HUES48 (cell line): ENCODE data around the gene FNDC3B.

Experiments used
- H3K27ac ChIP-seq: one replicate; pipeline ENCODE4 v1.7.0; 2013; ENCODE audit warnings: low read depth, low read length, inconsistent platforms
- H3K27me3 ChIP-seq: 2 replicates; pipeline ENCODE4 v1.6.1; 2013; ENCODE audit warnings: mild to moderate bottlenecking, low read length; ENCODE audit not compliant: control insufficient read depth, insufficient read depth
- H3K36me3 ChIP-seq: 2 replicates; pipeline ENCODE4 v1.6.1; 2013; ENCODE audit warnings: low read length; ENCODE audit not compliant: control insufficient read depth, insufficient read depth
- H3K4me1 ChIP-seq: 2 replicates; pipeline ENCODE4 v1.6.1; 2013; ENCODE audit warnings: mild to moderate bottlenecking, low read length; ENCODE audit not compliant: control insufficient read depth, insufficient read depth
- H3K4me3 ChIP-seq: 2 replicates; pipeline ENCODE4 v1.5.1; 2013; ENCODE audit warnings: mild to moderate bottlenecking, low read depth, low read length
- H3K9ac ChIP-seq: 2 replicates; pipeline ENCODE4 v1.6.1; 2013; ENCODE audit warnings: mild to moderate bottlenecking, low read depth, low read length, moderate library complexity
- H3K9me3 ChIP-seq: 2 replicates; pipeline ENCODE4 v1.6.1; 2013; ENCODE audit warnings: low read length; ENCODE audit not compliant: control insufficient read depth, insufficient read depth

The FNDC3B gene

DNA sequence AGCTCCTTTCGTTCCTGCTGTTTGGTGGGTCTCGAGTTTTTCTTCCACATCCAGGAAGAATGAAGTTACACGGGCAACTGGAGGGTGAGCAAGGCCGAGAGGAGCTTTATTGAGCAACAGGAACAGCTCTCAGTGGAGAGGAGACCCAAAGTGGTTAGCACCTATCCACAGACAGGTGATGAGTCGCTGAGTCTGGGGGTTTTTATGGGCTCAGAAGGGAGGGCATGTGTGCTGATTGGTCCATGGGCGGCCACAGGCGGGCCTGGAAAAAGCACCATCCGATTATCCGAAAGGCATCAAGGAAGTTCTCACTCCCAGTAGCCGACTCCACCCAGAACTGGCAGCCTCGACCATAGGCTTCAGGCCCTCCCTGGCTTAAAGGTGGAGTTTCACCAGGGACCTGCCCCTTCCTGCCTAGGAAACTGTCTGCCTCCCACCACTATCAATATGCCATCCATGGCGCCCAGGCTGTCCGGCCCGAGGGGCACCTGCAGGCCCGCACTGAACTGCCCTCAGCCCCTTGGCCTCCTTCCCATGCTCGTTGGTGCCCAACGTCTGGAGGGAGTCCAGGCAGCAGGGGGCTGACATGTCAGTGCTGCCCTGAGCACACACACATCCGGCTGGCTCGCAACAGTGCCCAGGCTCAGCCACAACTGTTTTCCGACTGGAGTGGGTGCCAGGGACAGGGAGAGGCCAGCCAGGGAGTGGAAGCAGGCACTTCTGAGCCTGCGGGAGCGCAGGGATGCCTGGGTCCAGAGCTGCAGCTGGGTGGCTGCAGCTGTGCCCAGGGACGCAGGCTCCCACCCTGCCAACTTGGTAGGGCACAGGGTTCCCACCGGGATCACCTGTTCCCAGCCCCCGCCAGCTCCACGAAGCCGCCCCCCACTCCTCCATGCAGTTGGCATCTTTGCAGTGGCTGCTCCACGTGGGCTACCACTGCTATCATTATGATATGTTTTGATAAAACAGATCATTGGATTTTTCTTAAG lies 170.2 kb downstream of the FNDC3B start:
- peaks cover 23% of the 10 kb centered on the region for H3K4me1 ChIP-seq
- H3K27me3 ChIP-seq: no peaks in the 10 kb centered on the region
- no peak overlapping the region for H3K9ac ChIP-seq
- H3K27ac ChIP-seq: no peak overlapping the region
- H3K4me3 ChIP-seq: no peak overlapping the region
- H3K9me3 ChIP-seq: 0 out of 2 replicates have a peak, but pooled peaks cover 6% of the 10 kb centered on the region
- peaks cover 5% of the 10 kb centered on the region; the same call in 1 of the 2 replicates for H3K36me3 ChIP-seq

DNA sequence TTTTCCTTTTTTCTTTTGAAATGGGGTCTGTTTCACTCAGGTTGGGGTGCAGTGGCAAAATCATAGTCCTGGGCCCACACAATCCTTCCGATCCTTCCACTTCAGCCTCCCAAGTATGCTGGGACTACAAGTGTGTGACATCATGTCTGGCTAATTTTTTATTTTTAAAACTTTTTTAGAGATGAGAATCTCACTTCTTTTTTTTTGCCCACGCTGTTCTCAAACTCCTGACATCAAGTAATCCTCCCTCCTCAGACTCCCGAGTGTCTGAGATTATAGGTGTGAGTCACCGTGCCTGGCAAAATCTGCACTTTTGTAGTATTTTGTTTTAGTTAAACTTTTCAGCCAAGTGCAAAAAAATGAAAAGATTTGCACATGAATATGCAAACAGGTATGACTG lies 171.0 kb downstream of the FNDC3B start:
- Histone ChIP-seq H3K9ac (no peak overlapping the region), H3K27ac (no peak overlapping the region), H3K9me3 (0 out of 2 replicates have a peak, but pooled peaks cover 2% of the 10 kb centered on the region), H3K27me3 (no peaks in the 10 kb centered on the region), H3K36me3 (peaks cover 4% of the 10 kb centered on the region; the same call in 1 of the 2 replicates), H3K4me3 (no peak overlapping the region), H3K4me1 (peaks cover 23% of the 10 kb centered on the region)

GRCh38 chr3:172211123-172211522 lies 171.7 kb downstream of the FNDC3B start:
- Histone ChIP-seq H3K27ac (no peak overlapping the region), H3K4me1 (peaks cover 23% of the 10 kb centered on the region), H3K4me3 (no peak overlapping the region), H3K27me3 (no peaks in the 10 kb centered on the region), H3K9ac (no peak overlapping the region), H3K36me3 (no peaks in the 10 kb centered on the region), H3K9me3 (no peaks in the 10 kb centered on the region)

- H3K4me1 ChIP-seq: peaks cover 43% of the 10 kb centered on the region
- H3K27ac ChIP-seq: no peak overlapping the region
- H3K27me3 ChIP-seq: no peaks in the 10 kb centered on the region
- no peaks in the 10 kb centered on the region for H3K36me3 ChIP-seq
- H3K4me3 ChIP-seq: no peak overlapping the region
- H3K9me3 ChIP-seq: no peaks in the 10 kb centered on the region
- no peak overlapping the region for H3K9ac ChIP-seq
These were observed 173.8 kb downstream of the FNDC3B start for GRCh38 chr3:172213200-172213599.

- peaks cover 45% of the 10 kb centered on the region for H3K4me1 ChIP-seq
- H3K27me3 ChIP-seq: no peaks in the 10 kb centered on the region
- no peak overlapping the region for H3K4me3 ChIP-seq
- H3K36me3 ChIP-seq: no peaks in the 10 kb centered on the region
- peak overlapping the region; percentile 28 for H3K27ac ChIP-seq
- H3K9me3 ChIP-seq: no peaks in the 10 kb centered on the region
- H3K9ac ChIP-seq: no peak overlapping the region
These were observed 174.5 kb downstream of the FNDC3B start for GRCh38 chr3:172213904-172214303.

DNA sequence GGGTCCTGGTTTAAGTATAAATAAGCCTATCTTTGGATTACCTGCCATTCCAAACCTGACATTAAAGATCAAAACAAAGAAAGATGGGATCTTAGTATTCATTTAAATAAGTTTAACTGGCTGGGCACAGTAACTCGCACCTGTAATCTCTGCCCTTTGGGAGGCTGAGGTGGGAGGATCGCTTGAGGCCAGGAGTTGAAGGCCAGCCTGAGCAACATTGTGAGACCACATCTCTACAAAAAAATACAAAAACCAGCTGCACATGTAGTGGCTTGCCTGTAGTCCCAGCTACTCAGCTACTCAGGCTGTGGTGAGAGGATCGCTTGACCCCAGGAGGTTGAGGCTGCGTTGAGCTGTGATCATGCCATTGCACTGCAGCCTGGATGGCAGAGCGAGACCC lies 176.9 kb downstream of the FNDC3B start:
- H3K9ac ChIP-seq: no peak overlapping the region
- no peak overlapping the region for H3K4me3 ChIP-seq
- H3K27me3 ChIP-seq: no peaks in the 10 kb centered on the region
- H3K27ac ChIP-seq: no peak overlapping the region
- no peaks in the 10 kb centered on the region for H3K36me3 ChIP-seq
- peaks cover 45% of the 10 kb centered on the region for H3K4me1 ChIP-seq
- no peaks in the 10 kb centered on the region for H3K9me3 ChIP-seq

GRCh38 chr3:172216911-172217310 lies 177.5 kb downstream of the FNDC3B start:
- H3K27ac ChIP-seq: peak overlapping the region; percentile 13
- H3K36me3 ChIP-seq: no peaks in the 10 kb centered on the region
- no peak overlapping the region for H3K4me3 ChIP-seq
- peaks cover 52% of the 10 kb centered on the region for H3K4me1 ChIP-seq
- no peaks in the 10 kb centered on the region for H3K9me3 ChIP-seq
- no peak overlapping the region for H3K9ac ChIP-seq
- H3K27me3 ChIP-seq: no peaks in the 10 kb centered on the region

DNA sequence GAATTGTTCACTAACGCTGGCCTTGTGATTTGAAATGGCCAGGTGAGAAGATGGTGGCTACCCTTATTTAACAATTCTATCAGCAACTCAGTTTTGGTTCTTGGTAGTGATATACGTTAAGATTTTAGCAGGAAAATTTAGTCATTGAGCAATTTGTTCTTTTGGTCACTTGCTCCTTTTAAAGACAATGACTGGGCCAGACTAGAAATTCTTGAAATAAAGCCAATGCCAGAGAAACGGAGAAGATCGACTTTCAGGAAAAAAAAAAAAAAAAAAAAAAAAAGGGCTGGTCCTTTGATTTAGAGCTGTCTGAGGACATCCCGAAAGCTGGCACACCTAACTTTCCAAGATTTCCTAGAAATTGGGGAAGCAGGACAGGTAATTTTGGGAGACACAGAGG lies 178.5 kb downstream of the FNDC3B start:
- H3K4me3 ChIP-seq: no peak overlapping the region
- H3K9me3 ChIP-seq: no peaks in the 10 kb centered on the region
- peaks cover 61% of the 10 kb centered on the region for H3K4me1 ChIP-seq
- no peaks in the 10 kb centered on the region for H3K36me3 ChIP-seq
- peak overlapping the region; percentile 13 for H3K27ac ChIP-seq
- no peak overlapping the region for H3K9ac ChIP-seq
- no peaks in the 10 kb centered on the region for H3K27me3 ChIP-seq

DNA sequence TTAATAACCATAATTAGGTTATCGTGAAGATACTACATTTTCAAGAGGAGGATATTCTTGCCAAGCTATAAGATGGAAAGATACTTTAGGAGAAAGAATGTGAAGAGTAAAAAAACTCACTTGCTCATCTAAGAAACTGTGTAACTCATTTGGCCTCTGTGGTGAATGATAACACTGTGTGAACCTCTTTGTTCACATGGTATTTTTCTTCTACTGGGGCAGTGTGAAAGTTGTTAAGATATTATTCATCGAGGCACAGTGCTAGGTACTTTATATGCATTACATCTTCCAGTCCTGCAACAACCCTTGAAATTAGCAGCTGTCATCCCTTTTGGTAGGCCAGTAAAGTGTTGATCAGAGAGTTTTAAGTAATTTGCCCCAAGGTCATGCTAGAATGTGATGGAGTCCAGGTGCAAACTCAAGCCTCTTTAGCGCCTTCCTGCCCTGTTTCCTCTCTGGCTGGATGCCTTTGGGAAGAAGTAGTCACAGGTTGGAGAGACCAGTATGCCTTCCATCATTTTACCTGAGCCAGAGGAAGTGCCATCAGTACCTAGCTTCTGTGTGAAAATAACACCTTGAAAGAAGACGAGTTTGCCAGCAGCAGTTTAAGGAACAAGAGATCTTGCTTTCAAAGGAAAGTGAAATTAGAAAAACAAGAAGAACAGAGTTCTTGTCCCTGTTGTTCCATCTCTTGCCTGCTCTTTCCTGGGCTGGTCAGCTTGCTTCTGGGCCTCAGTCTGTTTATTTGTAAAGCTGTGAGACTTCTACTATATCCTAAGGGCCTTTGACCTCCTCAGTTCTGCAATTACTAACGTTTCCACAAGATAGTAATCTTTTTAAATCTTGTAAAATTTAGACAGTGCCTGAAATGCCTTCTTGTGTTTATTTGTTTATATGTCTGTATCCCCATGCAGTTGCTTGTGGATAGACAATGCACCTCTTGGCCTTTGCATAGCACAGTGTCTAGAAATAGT lies 179.3 kb downstream of the FNDC3B start:
- Histone ChIP-seq H3K4me3 (no peak overlapping the region), H3K9ac (no peak overlapping the region), H3K36me3 (no peaks in the 10 kb centered on the region), H3K27me3 (no peaks in the 10 kb centered on the region), H3K9me3 (no peaks in the 10 kb centered on the region), H3K4me1 (peaks cover 62% of the 10 kb centered on the region), H3K27ac (peak overlapping the region; percentile 13)

- Histone ChIP-seq H3K27me3 (no peaks in the 10 kb centered on the region), H3K27ac (no peak overlapping the region), H3K36me3 (no peaks in the 10 kb centered on the region), H3K4me1 (peaks cover 67% of the 10 kb centered on the region), H3K4me3 (no peak overlapping the region), H3K9me3 (no peaks in the 10 kb centered on the region), H3K9ac (no peak overlapping the region)
These were observed 180.4 kb downstream of the FNDC3B start for GRCh38 chr3:172219750-172220149.
